OCI-LY7 (cell line): ENCODE data around the gene ETV3L.

Source experiments
- CTCF ChIP-seq: fragments of 200-600 bp; sonication (generic); conservative IDR thresholded peaks from 2 replicates; pipeline ENCODE4 v1.5.1; 2014; ENCODE audit warnings: mild to moderate bottlenecking, antibody characterized with exemption, low read length, moderate library complexity, mixed read lengths
- EZH2phosphoT487 ChIP-seq: fragments of 200-600 bp; sonication (generic); IDR thresholded peaks from 2 replicates; pipeline ENCODE4 v1.6.1; 2018; ENCODE audit warnings: low read depth, borderline replicate concordance, mild to moderate bottlenecking, mixed run types, antibody characterized with exemption, low read length, moderate library complexity, mixed read lengths

- TF ChIP-seq CTCF (no peak), EZH2phosphoT487 (no peak)
Measured at GRCh38 chr1:157044326-157044725, 55.3 kb downstream of the ETV3L start.
